NCI-H2171 (cell line): ENCODE measurements around the gene SIAE.

Experiments
- DNase-seq: peaks from one replicate; lab custom pipeline; 2025; lab: John Stamatoyannopoulos, UW

The SIAE gene

GRCh38 chr11:124673333-124674167 lies at the start of gene SIAE, which contains the start of gene SPA17:
TSS of gene SIAE (minus strand) at chr11:124673739. CDS start at chr11:124673708, 31 bp downstream.
TSS of gene SPA17 (plus strand) at chr11:124673904. CDS start at chr11:124675265, 1,361 bp downstream.
- DNase-seq: peak; percentile 70

- no peak for DNase-seq
These were observed 48.6 kb upstream of the SIAE start for GRCh38 chr11:124722176-124722575.

DNA sequence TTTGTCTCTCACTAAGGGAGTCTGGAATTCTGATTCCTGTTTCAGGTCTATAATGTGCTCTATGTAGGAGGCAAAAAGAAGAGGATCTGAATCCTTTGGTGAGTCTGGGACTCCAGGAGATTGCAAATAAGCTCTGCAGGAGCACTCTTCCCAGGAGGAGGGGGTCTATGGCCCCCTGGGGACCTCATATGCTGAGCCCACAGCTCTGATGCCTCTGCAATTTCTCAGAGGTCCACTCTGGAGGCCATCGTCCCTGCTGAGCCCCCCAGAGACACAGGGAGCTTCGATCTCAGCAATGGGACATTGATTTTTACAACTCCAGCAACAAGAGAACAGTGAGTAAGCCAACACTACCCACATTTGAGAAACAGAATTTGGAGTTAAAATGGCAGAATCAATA lies 46.0 kb upstream of the SIAE start:
- DNase-seq: no peak

- no peak for DNase-seq
These were observed 45.3 kb upstream of the SIAE start for GRCh38 chr11:124718801-124719200.

- DNase-seq: no peak
These were observed 44.5 kb upstream of the SIAE start for GRCh38 chr11:124717786-124718651.

- DNase-seq: no peak
These were observed 43.9 kb upstream of the SIAE start for GRCh38 chr11:124717421-124717785.

- DNase-seq: no peak
These were observed 43.1 kb upstream of the SIAE start for GRCh38 chr11:124716591-124716990.

GRCh38 chr11:124712392-124712791 lies 38.9 kb upstream of the SIAE start:
- no peak for DNase-seq

- no peak for DNase-seq
These were observed 34.3 kb upstream of the SIAE start for GRCh38 chr11:124707829-124708228.

DNA sequence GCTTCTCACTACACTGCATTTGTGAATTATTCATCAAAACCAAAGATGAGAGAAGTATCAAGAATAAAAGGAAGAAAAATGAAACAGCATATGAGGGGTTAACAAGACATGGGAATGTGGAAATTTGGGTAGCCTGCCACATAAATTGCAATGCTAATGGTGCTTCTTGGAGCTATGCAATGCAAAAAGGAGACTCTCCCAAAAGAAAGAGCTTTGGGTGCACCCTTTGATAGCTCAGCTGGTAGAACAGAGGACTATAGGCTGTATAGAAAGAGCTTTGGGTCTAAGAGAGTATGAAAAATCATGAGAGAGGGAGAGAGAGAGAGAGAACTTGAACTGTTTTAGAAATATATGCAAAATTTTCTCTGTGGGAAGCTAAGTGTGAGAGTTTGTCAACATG lies 26.5 kb upstream of the SIAE start:
- DNase-seq: no peak

DNA sequence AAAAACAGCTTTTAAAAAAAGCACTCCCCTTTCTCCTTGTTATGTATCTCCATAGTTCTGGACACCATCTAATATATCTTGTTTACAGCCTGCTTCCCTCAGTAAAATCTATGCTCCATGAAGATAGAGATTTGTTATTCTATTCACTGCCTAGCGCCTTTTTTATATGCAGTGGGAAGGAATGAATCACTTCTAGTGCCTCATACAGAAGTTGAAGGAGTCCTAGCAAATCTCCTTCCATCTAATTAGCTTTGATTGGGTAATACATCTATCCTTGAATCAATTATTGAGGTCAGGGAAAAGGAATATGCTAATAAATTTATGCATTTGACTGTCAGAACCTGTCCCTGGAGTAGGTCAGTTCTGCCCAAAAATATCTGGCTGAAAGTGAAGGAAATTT lies 26.0 kb upstream of the SIAE start:
- DNase-seq: no peak

DNA sequence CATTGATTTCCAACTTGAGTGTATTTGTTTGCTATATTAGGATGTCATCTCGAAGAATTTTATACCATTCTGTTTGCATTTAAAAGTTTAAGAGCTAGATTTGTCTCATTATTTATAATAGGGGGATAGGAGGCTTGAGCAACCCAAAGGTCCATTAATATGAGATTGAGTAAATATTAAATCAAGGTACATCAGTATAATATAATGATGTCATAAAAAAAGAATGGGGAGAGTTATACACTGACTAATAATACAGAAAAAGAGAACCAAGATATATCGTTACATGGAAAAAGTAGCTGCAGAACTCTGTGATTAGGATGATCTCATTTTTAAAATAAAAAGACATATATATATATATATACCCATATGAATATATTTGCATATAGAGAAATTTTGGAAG lies 19.6 kb upstream of the SIAE start:
- no peak for DNase-seq

GRCh38 chr11:124682443-124682842 lies 8.9 kb upstream of the SIAE start:
- DNase-seq: no peak

- DNase-seq: no peak
These were observed 7.9 kb upstream of the SIAE start for GRCh38 chr11:124681421-124681820.

DNA sequence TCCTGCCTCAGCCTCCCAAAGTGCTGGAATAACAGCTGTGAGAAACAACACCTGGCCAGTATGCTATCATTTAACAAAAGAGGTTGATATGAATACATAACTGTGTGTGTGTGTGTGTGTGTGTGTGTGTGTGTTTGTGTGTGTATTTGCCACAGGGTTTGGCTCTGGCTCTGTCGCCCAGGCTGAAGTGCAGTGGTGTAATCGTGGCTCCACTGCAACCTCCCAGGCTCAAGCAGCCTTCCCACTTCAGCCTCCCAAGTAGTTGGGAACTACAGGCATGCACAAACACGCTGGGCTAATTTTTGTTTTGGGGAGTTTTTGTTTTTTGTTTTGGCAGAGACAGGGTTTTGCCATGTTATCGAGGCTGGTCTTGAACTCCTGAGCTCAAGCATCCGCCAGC lies 4.9 kb upstream of the SIAE start:
- DNase-seq: no peak

DNA sequence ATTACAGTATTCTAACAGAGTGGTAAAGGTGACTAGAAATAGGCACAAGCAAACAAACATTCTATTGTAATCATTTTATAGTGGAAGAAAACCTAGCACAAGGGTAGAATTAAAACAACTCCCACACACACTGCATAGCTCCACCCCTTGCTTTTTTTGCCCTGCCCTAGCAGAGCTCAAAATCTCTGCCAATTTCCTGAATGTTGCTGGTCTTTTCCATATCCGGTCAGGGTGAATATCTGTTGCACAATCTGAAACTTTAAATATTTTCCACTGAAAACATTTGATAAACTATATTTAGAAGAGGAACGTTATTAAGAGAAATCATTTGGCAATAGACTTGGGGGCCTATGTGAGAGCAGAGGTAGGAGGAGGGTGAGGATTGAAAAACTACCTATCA lies 2.8 kb upstream of the SIAE start:
- DNase-seq: no peak

DNA sequence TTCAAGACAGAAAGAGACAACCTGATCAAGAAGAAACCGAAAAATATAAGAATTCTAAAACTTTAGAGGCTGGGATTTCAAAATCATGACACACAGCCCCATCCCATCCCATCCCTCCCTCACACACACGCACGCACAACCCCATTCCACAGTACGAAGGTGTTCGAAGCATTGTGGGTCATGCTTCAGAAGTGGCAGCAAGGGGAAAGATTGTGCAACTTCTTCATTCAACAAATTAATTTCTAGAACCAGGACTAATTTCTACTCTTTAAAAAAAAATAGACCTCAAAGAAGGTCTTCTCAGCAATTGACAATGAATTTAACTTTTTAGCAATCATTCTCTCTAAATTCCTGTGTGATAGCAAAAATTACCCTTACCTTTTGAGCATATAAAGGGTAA lies 1.0 kb upstream of the SIAE start:
- DNase-seq: no peak

- DNase-seq: no peak
These were observed 604 bp upstream of the SIAE start for GRCh38 chr11:124674168-124674517.

GRCh38 chr11:124672536-124673215 lies 863 bp downstream of the SIAE start:
- no peak for DNase-seq

- DNase-seq: no peak
These were observed 2.8 kb downstream of the SIAE start for GRCh38 chr11:124670732-124671131.

GRCh38 chr11:124669193-124669592 lies 4.3 kb downstream of the SIAE start:
- DNase-seq: no peak

DNA sequence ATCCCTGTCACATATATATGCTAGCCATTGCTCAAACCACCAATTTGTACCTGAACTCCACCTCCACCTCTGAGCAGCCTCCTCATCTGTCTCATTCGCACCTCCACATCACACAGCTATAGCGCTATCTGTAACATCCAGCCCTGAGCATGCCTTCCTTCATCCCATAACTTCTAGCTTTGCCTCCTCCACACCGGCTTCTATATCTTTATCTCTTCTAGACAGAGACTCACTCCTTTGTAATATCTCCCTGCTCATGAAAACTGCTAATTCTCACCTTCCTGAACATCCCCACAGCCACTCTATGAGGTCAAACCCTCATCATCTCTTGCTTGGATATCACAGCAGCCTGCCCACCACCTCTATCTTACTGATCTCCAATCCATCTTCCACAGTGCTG lies 5.9 kb downstream of the SIAE start:
- DNase-seq: no peak

DNA sequence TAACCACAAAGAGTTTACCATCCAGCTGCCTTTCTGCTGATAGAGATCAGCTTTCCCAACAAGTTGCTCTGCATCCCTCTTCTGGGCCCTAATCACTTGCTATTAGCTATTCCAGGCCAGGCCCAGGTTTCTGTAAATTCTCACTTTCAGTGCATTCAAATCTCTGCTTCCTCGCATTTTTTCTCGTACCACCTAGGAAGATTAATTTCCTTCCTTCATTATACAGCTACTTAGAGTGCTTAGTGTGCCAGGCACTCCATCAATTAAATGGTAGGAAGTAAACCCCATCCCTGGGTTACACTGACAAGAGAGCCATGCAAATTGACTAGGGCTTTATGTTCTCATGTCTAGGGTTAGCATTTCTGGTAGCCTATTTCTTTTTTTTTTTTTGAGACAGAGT lies 9.7 kb downstream of the SIAE start:
- DNase-seq: no peak
